Measurements from ENCODE around the gene DDX54.

DNA sequence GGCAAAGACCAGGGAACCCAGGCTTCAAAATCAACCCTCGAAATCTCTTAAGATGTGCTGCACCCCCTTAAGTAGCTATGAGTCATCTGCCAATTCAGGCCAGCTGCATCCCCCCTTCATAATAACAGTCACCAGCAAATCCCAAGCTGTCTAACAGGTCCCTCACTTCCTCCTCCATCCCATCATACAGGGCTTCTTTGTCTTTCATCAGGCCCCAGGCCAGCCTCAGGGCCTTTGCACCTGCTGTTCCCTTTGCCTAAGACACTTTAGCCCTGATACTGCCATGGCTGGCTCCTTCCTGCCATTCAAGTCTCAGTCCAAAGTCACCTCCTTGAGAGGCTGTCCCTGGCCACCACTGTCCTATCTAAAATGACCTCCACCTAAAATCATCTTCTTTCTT is 53.7 kb downstream of the DDX54 start:
- TF ChIP-seq, protein P1, sequence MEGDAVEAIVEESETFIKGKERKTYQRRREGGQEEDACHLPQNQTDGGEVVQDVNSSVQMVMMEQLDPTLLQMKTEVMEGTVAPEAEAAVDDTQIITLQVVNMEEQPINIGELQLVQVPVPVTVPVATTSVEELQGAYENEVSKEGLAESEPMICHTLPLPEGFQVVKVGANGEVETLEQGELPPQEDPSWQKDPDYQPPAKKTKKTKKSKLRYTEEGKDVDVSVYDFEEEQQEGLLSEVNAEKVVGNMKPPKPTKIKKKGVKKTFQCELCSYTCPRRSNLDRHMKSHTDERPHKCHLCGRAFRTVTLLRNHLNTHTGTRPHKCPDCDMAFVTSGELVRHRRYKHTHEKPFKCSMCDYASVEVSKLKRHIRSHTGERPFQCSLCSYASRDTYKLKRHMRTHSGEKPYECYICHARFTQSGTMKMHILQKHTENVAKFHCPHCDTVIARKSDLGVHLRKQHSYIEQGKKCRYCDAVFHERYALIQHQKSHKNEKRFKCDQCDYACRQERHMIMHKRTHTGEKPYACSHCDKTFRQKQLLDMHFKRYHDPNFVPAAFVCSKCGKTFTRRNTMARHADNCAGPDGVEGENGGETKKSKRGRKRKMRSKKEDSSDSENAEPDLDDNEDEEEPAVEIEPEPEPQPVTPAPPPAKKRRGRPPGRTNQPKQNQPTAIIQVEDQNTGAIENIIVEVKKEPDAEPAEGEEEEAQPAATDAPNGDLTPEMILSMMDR (IDR thresholded peaks at IDR 0.05), result no peak
- no peak for TF ChIP-seq POLR2A (IDR thresholded peaks at IDR 0.05)
